Panc1 (cell line): ENCODE measurements around the gene TCP10L.

Experiments used
- CTCF ChIP-seq: fragments of 450-650 bp; IDR thresholded peaks from 2 replicates; pipeline ENCODE4 v1.5.1; 2017; ENCODE audit warnings: mild to moderate bottlenecking
- POLR2AphosphoS5 ChIP-seq: IDR thresholded peaks from 2 replicates; pipeline ENCODE4 v1.6.1; 2012; ENCODE audit warnings: mild to moderate bottlenecking, low read depth, low read length, moderate library complexity
- REST ChIP-seq, 2 experiments: IDR thresholded peaks; 2 replicates each; pipeline ENCODE4 v1.6.1; 2011 to 2012; ENCODE audit warnings: low read depth in 2 of 2, control low read depth in 1 of 2, low read length in 1 of 2, mild to moderate bottlenecking in 1 of 2, moderate library complexity in 1 of 2; ENCODE audit not compliant: insufficient read depth in 1 of 2
- TCF7L2 ChIP-seq: IDR thresholded peaks from 2 replicates; pipeline ENCODE4 v1.6.1; 2011; ENCODE audit warnings: mild to moderate bottlenecking, low read depth, low read length, inconsistent platforms

GRCh38 chr21:32545948-32546441 is 39.3 kb downstream of the TCP10L start:
- TF ChIP-seq CTCF, result no peak
- no peak for TF ChIP-seq POLR2AphosphoS5
- TF ChIP-seq REST (IDR thresholded peaks at IDR 0.05; ENCODE audit: insufficient read depth in 1 of 2, low read depth in 2 of 2, low read length in 1 of 2), result no peak
- TF ChIP-seq TCF7L2, result no peak
